ENCODE data around the gene RPL11. TPM values are rescaled to one million over a fixed set of nuclear protein-coding genes. Genes with fewer than 3 reads are reported as not detected.

RPL11 gene
- total and polyA plus RNA-seq, 8 donors = 255 to 4,094 (median 1,264) TPM

DNA sequence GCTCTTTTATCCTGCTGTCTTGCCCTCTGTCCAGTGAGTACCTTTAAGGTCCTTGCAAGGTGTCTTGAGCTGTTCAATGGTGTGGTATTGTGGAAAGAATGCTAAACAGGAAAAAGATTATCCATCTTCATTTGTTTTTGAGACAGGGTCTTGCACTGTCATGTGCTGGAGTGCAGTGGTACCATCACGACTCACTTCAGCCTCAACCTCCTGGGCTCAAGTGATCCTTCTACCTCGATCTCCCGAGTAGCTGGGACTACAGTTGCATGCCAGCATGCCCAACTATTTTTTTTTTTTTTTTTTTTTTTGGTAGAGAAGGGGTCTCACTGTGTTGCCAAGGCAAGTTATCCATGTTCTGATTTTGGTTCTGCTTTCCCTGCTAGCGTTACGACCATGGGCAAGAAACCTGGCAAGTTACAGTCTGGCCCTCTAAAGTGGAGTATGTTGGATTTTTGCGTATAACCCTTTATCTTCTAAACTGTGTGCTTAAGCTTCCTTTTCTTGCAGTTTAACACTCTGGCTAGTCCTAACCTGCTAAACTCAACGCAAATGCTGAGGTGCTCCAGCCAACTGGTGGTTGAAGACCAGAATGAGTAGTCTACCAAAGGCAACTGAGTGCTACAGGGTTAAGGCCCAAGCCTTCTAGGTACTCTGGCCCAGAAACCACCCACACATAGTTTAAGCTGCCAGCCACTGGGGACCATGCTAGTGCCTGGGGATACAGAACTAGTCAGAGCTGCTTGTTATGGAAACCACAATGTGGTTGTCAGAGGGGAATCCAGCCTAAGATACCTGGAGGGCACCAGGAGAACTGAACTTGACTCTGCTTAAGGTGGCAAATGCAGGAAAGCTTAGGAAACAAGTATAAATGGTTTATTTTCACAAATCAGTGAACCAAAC lies 7.9 kb downstream of the RPL11 start:
- TF ChIP-seq EP300 (IDR thresholded peaks at IDR 0.05) (no peak), POLR2A (IDR thresholded peaks at IDR 0.05) (no peak), POLR2AphosphoS5 (IDR thresholded peaks at IDR 0.05) (no peak)
- TF ChIP-seq, protein P1, sequence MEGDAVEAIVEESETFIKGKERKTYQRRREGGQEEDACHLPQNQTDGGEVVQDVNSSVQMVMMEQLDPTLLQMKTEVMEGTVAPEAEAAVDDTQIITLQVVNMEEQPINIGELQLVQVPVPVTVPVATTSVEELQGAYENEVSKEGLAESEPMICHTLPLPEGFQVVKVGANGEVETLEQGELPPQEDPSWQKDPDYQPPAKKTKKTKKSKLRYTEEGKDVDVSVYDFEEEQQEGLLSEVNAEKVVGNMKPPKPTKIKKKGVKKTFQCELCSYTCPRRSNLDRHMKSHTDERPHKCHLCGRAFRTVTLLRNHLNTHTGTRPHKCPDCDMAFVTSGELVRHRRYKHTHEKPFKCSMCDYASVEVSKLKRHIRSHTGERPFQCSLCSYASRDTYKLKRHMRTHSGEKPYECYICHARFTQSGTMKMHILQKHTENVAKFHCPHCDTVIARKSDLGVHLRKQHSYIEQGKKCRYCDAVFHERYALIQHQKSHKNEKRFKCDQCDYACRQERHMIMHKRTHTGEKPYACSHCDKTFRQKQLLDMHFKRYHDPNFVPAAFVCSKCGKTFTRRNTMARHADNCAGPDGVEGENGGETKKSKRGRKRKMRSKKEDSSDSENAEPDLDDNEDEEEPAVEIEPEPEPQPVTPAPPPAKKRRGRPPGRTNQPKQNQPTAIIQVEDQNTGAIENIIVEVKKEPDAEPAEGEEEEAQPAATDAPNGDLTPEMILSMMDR (IDR thresholded peaks at IDR 0.05) = no peak
- intact Hi-C loops (cut with DNase I; ENCODE audit: low total_unique reads) = no loop called here
- 48 to 74% (median 62%) methylated on average over 7 of the region's 7 CpGs for WGBS, 5 donors

DNA sequence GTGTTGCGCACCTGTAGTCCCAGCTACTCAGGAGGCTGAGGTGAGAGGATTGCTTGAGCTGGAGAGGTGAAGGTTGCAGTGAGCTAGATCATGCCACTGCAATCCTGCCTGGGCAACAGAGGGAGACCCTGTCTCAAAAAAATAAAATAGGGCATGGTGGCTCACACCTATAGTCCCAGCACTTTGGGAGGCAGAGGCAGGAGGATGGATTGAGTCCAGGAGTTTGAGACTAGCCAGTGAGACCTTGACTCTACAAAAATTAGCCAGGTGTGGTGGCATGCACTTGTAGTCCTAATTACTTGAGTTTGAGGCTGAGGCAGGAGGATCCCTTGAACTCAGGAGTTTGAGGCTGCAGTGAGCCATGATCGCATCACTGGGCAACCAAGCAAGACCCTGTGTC lies 9.7 kb downstream of the RPL11 start:
- no peak for DNase-seq
- no peak for TF ChIP-seq POLR2AphosphoS5 (IDR thresholded peaks at IDR 0.05)
- TF ChIP-seq EP300 (IDR thresholded peaks at IDR 0.05) = no peak
- no peak for TF ChIP-seq POLR2A (IDR thresholded peaks at IDR 0.05)
- TF ChIP-seq, protein P1 (IDR thresholded peaks at IDR 0.05) = no peak
- 93 to 98% (median 96%) methylated on average over 2 of the region's 2 CpGs for whole genome bisulfite sequencing, 5 donors
- H3K27me3 ChIP-seq = no peaks in the 10 kb centered on the region
- H3K4me1 ChIP-seq = peaks cover 26 to 71% (median 45%) of the 10 kb centered on the region in 4 donors
- intact Hi-C loops (cut with DNase I; ENCODE audit: low total_unique reads) = no loop called here
- H3K9me3 ChIP-seq = no peaks in the 10 kb centered on the region
- no peak overlapping the region for H3K4me3 ChIP-seq
- H3K36me3 ChIP-seq = peaks cover 58 to 84% (median 78%) of the 10 kb centered on the region in 4 donors
- H3K27ac ChIP-seq = peak overlapping the region in 4 of 5 donors; percentile 10 to 47 (median 18)

More for the DNA sequence above, 7.9 kb downstream of the RPL11 start:
- Histone ChIP-seq H3K4me3 (no peak overlapping the region), H3K9me3 (no peaks in the 10 kb centered on the region), H3K27ac (no peak overlapping the region), H3K27me3 (no peaks in the 10 kb centered on the region), H3K4me1 (peaks cover 26 to 73% (median 47%) of the 10 kb centered on the region in 4 donors), H3K36me3 (peaks cover 69 to 94% (median 88%) of the 10 kb centered on the region in 4 donors)
- DNase-seq = no peak

DNA sequence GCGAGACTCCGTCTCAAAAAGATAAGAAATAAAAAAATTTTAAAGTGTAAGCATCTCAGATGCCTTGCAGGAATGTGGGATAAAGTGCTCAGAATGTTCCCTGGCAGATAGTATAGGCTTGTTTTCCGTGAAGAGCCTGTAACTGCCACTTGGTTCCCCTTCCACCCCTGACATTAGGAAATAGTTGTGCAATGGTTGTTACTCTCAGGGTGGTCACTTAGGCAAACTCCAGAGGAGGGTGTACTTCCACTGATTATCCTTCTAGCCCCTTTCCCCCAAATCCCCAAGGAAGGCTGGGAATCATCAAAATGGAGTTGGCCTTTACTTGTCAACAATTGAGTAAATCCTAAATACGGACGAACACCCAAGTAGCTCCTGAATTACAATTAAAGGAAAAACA lies 10.4 kb downstream of the RPL11 start:
- H3K4me3 ChIP-seq = no peak overlapping the region
- DNase-seq = no peak
- peaks cover 52 to 77% (median 71%) of the 10 kb centered on the region in 4 donors for H3K36me3 ChIP-seq
- TF ChIP-seq, protein P1 (IDR thresholded peaks at IDR 0.05) = no peak
- TF ChIP-seq POLR2A (IDR thresholded peaks at IDR 0.05) (no peak), POLR2AphosphoS5 (IDR thresholded peaks at IDR 0.05) (no peak), EP300 (IDR thresholded peaks at IDR 0.05) (no peak)
- 64 to 79% (median 69%) methylated on average over 5 of the region's 5 CpGs for WGBS, 5 donors
- peak overlapping the region in 3 of 5 donors; percentile 7 to 47 (median 10) for H3K27ac ChIP-seq
- intact Hi-C loops (cut with DNase I; ENCODE audit: low total_unique reads) = no loop called here
- H3K4me1 ChIP-seq = peaks cover 21 to 68% (median 40%) of the 10 kb centered on the region in 4 donors
- H3K9me3 ChIP-seq = no peaks in the 10 kb centered on the region
- no peaks in the 10 kb centered on the region for H3K27me3 ChIP-seq

DNA sequence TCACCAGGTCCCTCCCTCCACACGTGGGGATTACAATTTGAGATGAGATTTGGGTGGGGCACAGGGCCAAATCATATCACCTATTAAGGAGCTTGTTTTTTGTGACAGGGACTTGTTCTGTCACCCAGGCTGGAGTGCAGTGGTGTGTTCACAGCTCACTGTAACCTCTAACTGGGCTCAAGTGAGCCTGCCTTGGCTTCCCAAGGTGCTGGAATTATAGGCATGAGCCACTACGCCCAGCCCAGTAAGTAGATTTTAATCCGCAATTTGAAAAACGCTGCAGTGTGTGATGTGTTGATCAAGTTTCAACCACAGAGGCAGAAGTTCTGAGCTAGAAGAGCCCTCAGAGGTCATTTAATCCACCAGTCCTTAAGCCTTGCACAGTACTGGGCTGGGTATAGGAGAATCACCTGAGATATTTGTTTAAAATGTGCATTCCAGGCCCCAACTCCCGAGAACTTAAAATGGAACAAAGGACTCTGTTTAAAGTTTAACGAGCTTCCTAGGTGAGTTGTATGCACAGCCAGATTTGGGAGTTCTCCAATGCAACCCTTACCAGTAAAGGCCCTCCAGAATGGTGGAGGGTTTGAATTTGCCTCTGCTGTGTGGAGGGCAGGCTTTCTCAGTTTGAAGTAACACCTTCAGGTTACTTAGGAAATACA lies 13.4 kb downstream of the RPL11 start:
- Histone ChIP-seq H3K27ac (peak overlapping the region; percentile 65 to 76 (median 69)), H3K4me3 (no peak overlapping the region), H3K4me1 (peaks cover 18 to 45% (median 28%) of the 10 kb centered on the region in 4 donors), H3K36me3 (peaks cover 25 to 48% (median 45%) of the 10 kb centered on the region in 4 donors), H3K27me3 (no peaks in the 10 kb centered on the region), H3K9me3 (no peaks in the 10 kb centered on the region)
- WGBS, 5 donors = 31 to 64% (median 57%) methylated on average over 6 of the region's 6 CpGs
- intact Hi-C loops (cut with DNase I; ENCODE audit: low total_unique reads) = no loop called here
- TF ChIP-seq, protein P1 (IDR thresholded peaks at IDR 0.05) = no peak
- TF ChIP-seq POLR2AphosphoS5 (IDR thresholded peaks at IDR 0.05) = peak in 1 of 3 donors; percentile 18
- DNase-seq = peak; percentile 26 to 35
